ENCODE measurements around the gene GAB2. TPM values are rescaled to one million over a fixed set of nuclear protein-coding genes. Genes with fewer than 3 reads are reported as not detected.
A peak's percentile ranks its signal among the peaks of the same experiment; 100 is the strongest.

The GAB2 gene
- total and polyA plus RNA-seq, 9 donors = 30.9 to 64.6 (median 42.9) TPM

- WGBS, 3 donors = 92 to 93% (median 92%) methylated on average over 7 of the region's 7 CpGs
- Histone ChIP-seq H3K27ac (no peak overlapping the region), H3K27me3 (no peaks in the 10 kb centered on the region), H3K4me3 (no peak overlapping the region), H3K4me1 (ENCODE audit: insufficient read depth) (peaks cover 5% of the 10 kb centered on the region), H3K9me3 (no peaks in the 10 kb centered on the region), H3K36me3 (no peaks in the 10 kb centered on the region)
- TF ChIP-seq POLR2A (IDR thresholded peaks at IDR 0.05) = no peak
- TF ChIP-seq EP300 (IDR thresholded peaks at IDR 0.05) = no peak
- TF ChIP-seq CTCF (IDR thresholded peaks at IDR 0.05) = no peak
- DNase-seq = no peak
- intact Hi-C loops (cut with DNase I) = no loop called here
Observed at GRCh38 chr11:78230161-78230877, 187.3 kb downstream of the GAB2 start.

- no peak for DNase-seq
- 89 to 96% (median 91%) methylated on average over 2 of the region's 2 CpGs for WGBS, 3 donors
- no peak for TF ChIP-seq CTCF (IDR thresholded peaks at IDR 0.05)
- TF ChIP-seq POLR2A (IDR thresholded peaks at IDR 0.05) = no peak
- no peak for TF ChIP-seq EP300 (IDR thresholded peaks at IDR 0.05)
- H3K36me3 ChIP-seq = no peaks in the 10 kb centered on the region
- H3K9me3 ChIP-seq = no peaks in the 10 kb centered on the region
- H3K4me1 ChIP-seq (ENCODE audit: insufficient read depth) = peaks cover 4% of the 10 kb centered on the region
- no peak overlapping the region for H3K4me3 ChIP-seq
- intact Hi-C loops (cut with DNase I) = loop anchor here in 3 of 4 donors (2.0 to 10.0 kb wide), 4 partner anchors 186 to 336 kb away; partner anchors contain the start of gene GAB2 (in 3 of the 3)
- H3K27me3 ChIP-seq = no peaks in the 10 kb centered on the region
- H3K27ac ChIP-seq = no peak overlapping the region
Observed at GRCh38 chr11:78229106-78229505, 188.5 kb downstream of the GAB2 start.

- intact Hi-C loops (cut with DNase I) = loop anchor here in 3 of 4 donors (2.0 to 10.0 kb wide), 4 partner anchors 186 to 336 kb away; partner anchors contain the start of gene GAB2 (in 3 of the 3)
- TF ChIP-seq CTCF (IDR thresholded peaks at IDR 0.05) (peak in 2 of 3 donors; percentile 59 to 63), POLR2A (IDR thresholded peaks at IDR 0.05) (no peak)
- Histone ChIP-seq H3K36me3 (no peaks in the 10 kb centered on the region), H3K4me3 (no peak overlapping the region), H3K4me1 (ENCODE audit: insufficient read depth) (peaks cover 2% of the 10 kb centered on the region), H3K9me3 (no peaks in the 10 kb centered on the region), H3K27ac (no peak overlapping the region), H3K27me3 (no peaks in the 10 kb centered on the region)
- peak in 1 of 5 donors; percentile 41 for DNase-seq
- WGBS, 3 donors = 96 to 99% (median 96%) methylated on average over 3 of the region's 3 CpGs
Observed at GRCh38 chr11:78228467-78228866, 189.2 kb downstream of the GAB2 start.

- WGBS, 3 donors = 88 to 95% (median 93%) methylated on average over 4 of the region's 4 CpGs
- Histone ChIP-seq H3K9me3 (no peaks in the 10 kb centered on the region), H3K4me3 (no peak overlapping the region), H3K27me3 (no peaks in the 10 kb centered on the region), H3K36me3 (no peaks in the 10 kb centered on the region), H3K4me1 (ENCODE audit: insufficient read depth) (peaks cover 2% of the 10 kb centered on the region), H3K27ac (no peak overlapping the region)
- DNase-seq = no peak
- intact Hi-C loops (cut with DNase I) = loop anchor here in 3 of 4 donors (2.0 to 10.0 kb wide), 4 partner anchors 187 to 337 kb away; partner anchors contain the start of gene GAB2 (in 3 of the 3)
- TF ChIP-seq EP300 (IDR thresholded peaks at IDR 0.05) = no peak
- no peak for TF ChIP-seq POLR2A (IDR thresholded peaks at IDR 0.05)
- TF ChIP-seq CTCF (IDR thresholded peaks at IDR 0.05) = no peak
Observed at GRCh38 chr11:78227921-78228320, 189.7 kb downstream of the GAB2 start.
